ENCODE measurements around the gene PFDN5. TPM values are rescaled to one million over a fixed set of nuclear protein-coding genes. Genes with fewer than 3 reads are reported as not detected.
"Not testable (repeated sequence)": the region's sequence is repeated elsewhere in the genome, so short reads cannot be mapped to it uniquely, and the experiment has no call there.

PFDN5 gene
- total RNA-seq, 1 donor from 2014 or later, result 490 TPM

DNA sequence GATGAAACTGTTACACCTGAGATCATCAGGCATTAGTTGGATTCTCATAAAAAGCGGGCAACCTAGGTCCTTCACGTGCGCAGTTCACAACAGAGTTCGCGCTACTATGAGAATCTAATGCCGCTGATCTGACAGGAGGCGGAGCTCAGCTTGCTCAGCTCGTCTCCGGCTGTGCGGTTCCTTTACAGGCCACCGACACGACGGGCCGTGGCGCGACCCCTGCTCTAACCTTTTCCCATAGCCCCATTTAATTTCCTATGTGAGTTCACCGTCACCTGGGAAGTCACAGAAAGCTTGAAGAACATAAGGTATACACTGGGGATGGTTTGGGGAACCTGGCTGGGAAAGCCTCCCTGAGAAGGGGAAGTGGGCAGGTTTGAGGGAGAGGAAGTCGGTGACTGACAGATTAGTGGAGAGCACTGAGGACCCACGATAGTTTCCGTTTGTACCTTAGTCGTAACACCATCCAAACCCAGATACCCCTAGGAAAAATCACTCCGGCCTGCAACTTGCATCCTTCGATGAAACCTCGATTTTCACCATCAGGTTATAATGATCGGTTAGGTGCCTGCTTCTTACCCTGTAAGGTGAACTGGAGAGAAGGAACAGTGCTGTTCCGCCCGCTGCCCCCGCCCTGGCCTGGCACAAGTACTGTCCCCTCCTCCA lies 28.9 kb downstream of the PFDN5 start:
- intact Hi-C loops (cut with DNase I), result no loop called here
- no peak for DNase-seq (ENCODE audit: low spot score)
- ATAC-seq, result no peak

DNA sequence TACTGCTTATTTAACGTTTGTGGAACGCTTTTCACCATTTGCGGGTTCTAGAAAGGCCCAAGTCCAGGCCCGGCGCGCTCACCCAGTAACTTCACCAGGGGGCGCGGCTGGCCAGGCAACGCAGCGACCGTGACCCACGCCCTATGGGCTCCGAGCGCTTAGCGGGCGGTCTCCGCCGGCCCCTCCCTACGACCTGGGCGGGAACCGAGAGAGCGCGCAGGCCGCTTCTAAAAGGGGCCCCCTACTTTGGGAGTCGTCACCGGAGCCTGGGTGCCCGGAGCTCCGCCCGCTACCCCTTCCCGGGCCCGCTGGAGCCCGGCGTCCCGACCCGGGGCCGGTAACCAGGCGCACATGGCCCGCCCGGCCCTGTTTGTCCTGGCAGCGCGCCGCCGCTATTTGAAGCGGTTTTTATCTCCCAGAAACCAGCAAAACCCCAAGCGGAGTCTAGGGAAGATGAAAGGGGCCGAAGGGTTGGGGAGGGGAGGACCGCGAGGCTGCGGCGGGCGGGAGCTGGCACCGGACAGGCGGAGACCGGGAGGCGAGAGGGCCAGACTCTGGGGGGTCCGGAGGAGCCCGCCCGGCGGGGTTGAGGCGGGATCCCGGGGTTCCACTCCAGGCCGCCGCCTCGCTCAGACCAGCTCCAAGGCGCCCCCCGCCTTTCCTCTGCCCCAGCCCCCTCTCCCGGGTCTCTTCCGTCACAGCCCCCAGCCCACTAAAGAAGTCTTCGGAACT lies 29.6 kb downstream of the PFDN5 start:
- peak; percentile 96 for DNase-seq (ENCODE audit: low spot score)
- intact Hi-C loops (cut with DNase I), result no loop called here
- ATAC-seq, result peak; percentile 88

- ATAC-seq, result peak; percentile 4
- intact Hi-C loops (cut with DNase I), result no loop called here
- DNase-seq (ENCODE audit: low spot score), result peak; percentile 78
Measured at GRCh38 chr12:53325511-53326061, 30.2 kb downstream of the PFDN5 start.

GRCh38 chr12:53326460-53327185 lies 31.3 kb downstream of the PFDN5 start:
- ATAC-seq (no peak), DNase-seq (ENCODE audit: low spot score) (no peak)
- intact Hi-C loops (cut with DNase I), result no loop called here

DNA sequence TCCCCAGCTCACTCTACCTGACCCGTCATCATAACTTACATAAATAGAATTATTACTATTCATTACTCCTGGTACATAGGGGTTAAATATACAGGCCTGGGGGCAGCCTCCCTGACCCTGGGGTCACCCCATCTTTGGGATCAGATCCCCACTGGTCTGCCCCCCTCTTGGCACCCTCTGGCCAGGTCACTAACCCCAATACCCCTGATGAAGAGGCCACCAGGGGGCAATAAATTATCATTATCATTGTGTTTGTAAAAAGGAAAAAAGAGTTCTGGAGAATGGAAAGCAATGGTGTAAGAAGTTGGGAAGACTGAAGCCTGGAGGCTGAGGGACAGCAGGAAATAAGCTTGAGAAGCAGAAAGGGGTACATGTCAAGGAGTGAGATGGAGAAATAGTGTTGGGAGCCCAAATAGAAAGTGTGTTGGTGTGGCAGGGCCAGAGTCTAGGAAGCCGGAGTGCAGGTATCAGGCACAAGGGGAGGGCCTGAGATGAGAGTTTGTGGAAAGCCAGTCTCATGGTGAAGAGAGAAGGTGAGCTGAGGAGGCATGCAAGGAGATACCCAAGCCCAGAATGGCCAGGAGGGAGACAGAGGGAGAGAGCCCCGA lies 32.2 kb downstream of the PFDN5 start:
- DNase-seq (ENCODE audit: low spot score) (no peak), ATAC-seq (no peak)
- intact Hi-C loops (cut with DNase I), result no loop called here

DNA sequence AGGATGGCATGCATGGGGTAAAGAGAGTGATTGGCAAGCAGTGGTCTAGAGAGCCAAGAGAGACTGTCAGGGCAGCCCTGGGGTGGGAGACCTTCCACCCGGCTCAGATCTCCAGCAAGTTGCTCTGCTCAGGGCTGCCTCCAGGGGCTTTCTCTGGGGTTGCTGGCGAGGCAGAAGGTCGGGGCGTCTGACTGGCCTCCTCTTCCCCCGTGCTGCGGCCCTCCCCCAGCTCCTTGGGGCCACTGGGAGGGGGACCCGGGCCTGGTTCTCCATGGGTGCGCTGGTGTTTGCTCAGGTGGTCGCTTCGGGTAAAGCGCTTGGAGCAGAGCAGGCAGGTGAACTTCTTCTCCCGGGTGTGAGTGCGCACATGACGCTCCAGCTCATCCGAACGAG lies 32.7 kb downstream of the PFDN5 start:
- ATAC-seq (no peak), DNase-seq (ENCODE audit: low spot score) (no peak)
- intact Hi-C loops (cut with DNase I), result no loop called here

DNA sequence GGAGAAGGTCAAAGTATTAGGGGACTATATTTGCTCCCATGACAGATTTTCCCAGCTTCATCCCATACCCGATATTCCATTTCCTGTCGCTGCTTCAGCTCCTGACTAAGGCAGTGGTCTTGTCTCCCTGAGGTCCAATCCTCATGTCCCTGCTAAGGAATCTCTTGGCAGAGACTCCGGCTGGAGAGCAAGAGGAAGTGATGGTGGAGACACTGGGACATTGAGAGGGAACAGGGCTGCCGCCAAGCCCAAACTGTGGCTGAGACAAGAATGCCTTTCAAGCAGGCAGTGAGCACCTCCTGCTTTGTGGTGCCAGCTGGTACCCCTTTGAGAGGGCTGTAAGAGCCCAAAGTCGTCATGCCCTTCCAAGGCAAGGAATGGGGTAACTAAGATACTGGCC lies 35.3 kb downstream of the PFDN5 start:
- DNase-seq (ENCODE audit: low spot score), result no peak
- no peak for ATAC-seq
- intact Hi-C loops (cut with DNase I), result no loop called here

- intact Hi-C loops (cut with DNase I); DNase-seq (ENCODE audit: low spot score); ATAC-seq: not testable (repeated sequence)
Measured at GRCh38 chr12:53332339-53332738, 37.0 kb downstream of the PFDN5 start.

DNA sequence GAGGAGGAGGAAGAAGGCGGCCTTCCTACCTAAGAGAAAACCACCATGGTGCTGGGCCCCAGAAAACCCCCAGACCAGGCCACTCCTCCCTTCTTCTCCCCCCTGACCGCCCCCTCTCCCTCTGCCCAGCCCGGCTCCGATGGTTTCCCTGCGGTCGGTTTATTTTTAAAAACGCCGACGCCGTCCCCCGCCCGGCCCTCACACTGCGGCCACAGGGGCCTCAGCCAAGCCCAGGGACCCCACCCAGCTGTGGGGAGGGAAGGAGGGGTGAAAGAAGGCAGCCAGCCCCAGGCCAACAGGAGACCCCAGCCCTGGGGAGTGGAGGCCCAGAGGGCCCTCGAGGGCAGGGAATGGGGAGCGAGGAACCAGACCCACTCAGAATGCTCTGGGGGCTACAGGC lies 37.4 kb downstream of the PFDN5 start:
- DNase-seq (ENCODE audit: low spot score), result no peak
- no peak for ATAC-seq
- intact Hi-C loops (cut with DNase I), result no loop called here

- intact Hi-C loops (cut with DNase I), result no loop called here
- DNase-seq (ENCODE audit: low spot score) (no peak), ATAC-seq (no peak)
Measured at GRCh38 chr12:53333289-53333688, 37.9 kb downstream of the PFDN5 start.

GRCh38 chr12:53333845-53334244 lies 38.5 kb downstream of the PFDN5 start:
- no peak for ATAC-seq
- intact Hi-C loops (cut with DNase I), result no loop called here

DNA sequence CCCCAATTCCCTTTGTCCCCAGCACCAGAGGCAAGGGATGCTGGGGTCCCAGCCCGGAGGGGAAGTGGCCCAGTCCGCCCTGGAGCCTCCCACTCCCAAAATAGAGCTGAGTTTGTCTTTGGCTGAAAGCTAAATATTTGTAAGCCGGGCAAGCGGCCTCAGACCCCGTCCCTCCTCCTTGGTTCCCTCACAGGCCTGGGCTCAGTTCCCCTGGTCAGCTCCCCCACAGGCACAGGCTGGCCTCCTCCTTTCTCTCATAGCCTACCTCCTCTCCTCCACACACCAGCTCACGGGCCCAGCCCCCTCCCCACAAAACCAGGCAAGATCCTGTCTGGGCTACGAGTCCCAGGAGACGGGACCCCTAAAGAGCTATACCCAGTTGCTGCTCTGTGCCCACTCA lies 39.5 kb downstream of the PFDN5 start:
- DNase-seq (ENCODE audit: low spot score) (no peak), ATAC-seq (no peak)
- intact Hi-C loops (cut with DNase I), result no loop called here

More at GRCh38 chr12:53333845-53334244, 38.5 kb downstream of the PFDN5 start:
- no peak for DNase-seq (ENCODE audit: low spot score)

DNA sequence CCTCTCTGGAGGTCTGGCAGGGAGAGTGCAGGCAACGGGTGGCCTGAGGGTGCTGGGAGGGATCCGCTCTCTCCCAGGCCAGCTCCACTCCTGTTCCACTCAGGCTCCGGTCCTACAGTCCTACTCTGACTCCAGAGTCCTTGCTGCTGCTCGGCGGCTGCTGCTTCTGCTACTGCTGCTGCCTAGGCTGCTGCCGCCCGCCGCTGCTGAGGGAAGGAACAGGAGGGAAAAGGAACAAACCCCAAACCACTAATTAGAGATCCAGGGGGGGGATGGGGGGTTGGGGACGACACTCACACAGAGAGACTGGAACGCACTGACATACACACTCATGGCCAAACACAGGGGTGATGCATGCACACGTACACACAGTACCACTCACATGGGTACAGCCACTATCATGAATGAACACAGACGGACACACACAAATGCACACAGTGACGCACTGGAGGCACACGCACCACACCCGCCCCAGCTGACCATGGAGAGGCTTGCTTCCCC lies 40.9 kb downstream of the PFDN5 start, which contains the start of gene SP7:
Gene SP7, minus strand, starts transcription at position 174 of the 501 bp plus-strand sequence. CDS start 708 bp downstream, outside the sequence.
- DNase-seq (ENCODE audit: low spot score) (no peak), ATAC-seq (no peak)
- intact Hi-C loops (cut with DNase I), result no loop called here

DNA sequence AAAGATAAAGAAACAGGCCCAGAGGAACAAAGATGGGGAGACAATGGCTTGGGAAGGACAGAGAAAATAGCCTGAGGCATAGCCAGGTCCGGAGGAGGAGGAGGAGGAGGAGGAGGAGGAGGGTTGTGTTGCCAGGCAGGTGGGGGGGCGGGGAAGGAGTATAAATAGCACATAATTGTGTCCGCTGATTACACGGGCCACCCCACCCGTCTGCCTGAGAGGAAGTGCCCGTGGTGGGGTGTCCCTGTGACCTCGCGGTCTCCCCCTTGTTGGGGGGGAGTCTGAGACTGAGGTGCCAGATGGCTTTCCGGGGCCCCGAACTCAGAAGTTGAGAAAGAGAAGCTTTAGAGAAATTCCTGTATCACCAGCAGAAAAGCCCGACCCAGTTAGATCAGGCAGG lies 42.7 kb downstream of the PFDN5 start:
- ATAC-seq (no peak), DNase-seq (ENCODE audit: low spot score) (no peak)
- intact Hi-C loops (cut with DNase I), result no loop called here

- no peak for DNase-seq (ENCODE audit: low spot score)
- no peak for ATAC-seq
- intact Hi-C loops (cut with DNase I), result no loop called here
Measured at GRCh38 chr12:53338916-53339315, 43.6 kb downstream of the PFDN5 start.

DNA sequence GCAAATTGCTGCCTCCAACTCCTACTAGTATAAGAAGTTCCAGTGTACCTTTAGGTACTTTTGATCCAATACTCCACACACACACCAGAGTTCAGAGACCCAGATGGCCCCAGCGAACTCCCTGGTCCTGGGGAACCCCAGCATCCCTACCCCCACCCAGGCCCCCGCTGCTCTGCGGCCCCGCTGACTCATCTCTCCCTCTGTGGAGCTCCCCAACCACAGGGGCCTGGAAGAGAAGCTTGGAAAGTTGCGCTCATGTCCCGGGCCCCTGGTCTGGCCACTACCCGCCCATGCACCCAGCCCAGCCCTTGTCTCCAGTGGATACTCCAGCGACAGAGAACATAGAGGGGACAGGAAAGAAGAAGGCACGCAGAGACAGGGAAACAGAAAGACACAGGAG lies 45.1 kb downstream of the PFDN5 start:
- ATAC-seq (no peak), DNase-seq (ENCODE audit: low spot score) (no peak)
- intact Hi-C loops (cut with DNase I), result no loop called here

GRCh38 chr12:53343449-53343848 lies 48.1 kb downstream of the PFDN5 start:
- ATAC-seq, result no peak
- intact Hi-C loops (cut with DNase I), result no loop called here

GRCh38 chr12:53343969-53344368 lies 48.6 kb downstream of the PFDN5 start:
- intact Hi-C loops (cut with DNase I), result no loop called here
- ATAC-seq, result no peak

More at GRCh38 chr12:53343449-53343848, 48.1 kb downstream of the PFDN5 start:
- no peak for DNase-seq (ENCODE audit: low spot score)

GRCh38 chr12:53344487-53344823 lies 49.1 kb downstream of the PFDN5 start:
- no peak for ATAC-seq
- no peak for DNase-seq (ENCODE audit: low spot score)
- intact Hi-C loops (cut with DNase I), result no loop called here

More at GRCh38 chr12:53343969-53344368, 48.6 kb downstream of the PFDN5 start:
- DNase-seq (ENCODE audit: low spot score), result no peak

Data from sciatic nerve (tissue), 2 donors.